Measurements from ENCODE around the gene CRB2. TPM values are rescaled to one million over a fixed set of nuclear protein-coding genes. Genes with fewer than 3 reads are reported as not detected.

CRB2 gene
- total RNA-seq, 1 donor from 2014 or later = not detected

DNA sequence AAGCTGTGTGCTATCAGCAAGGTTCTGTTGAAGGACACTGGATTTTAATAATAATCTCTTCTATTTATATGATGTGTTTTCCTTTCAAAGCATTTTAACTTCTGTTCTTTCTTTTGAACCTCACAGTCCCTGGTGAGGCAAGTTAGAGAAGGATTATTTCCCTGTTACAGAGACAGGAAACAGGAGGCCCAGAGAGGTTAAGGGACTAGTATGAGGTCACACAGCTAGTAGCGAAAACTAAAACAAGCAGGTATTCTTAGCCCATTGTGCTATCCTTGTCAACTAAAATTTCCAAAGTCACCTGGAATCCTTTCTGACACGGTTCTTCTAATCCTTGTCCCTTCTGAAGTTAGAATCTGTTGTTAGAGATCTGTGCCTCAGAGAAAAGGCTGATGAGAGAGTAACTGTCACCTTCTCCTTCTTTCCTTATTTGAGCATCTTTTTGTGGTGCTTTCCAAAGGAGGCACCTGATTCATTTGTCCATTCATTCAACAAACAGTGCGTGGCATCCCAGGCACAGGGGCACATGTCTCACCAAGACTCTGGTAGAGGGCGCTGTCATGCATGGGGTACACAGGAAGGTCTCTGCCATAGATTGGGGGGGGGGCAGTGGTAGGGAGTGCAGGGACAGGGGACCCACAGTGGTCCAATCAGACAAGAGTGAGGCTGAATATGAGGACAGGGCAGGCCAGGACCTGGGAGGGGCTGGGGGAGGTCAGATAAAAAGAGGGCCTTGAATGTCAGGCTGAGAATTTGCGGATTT, 61.5 kb downstream of the CRB2 start:
- Histone ChIP-seq H3K9me3 (no peaks in the 10 kb centered on the region), H3K4me3 (no peak overlapping the region), H3K27ac (no peak overlapping the region), H3K27me3 (no peaks in the 10 kb centered on the region), H3K4me1 (peaks cover 6% of the 10 kb centered on the region), H3K36me3 (peaks cover 0 to 7% of the 10 kb centered on the region in 2 donors)
- no peak for DNase-seq (ENCODE audit: extremely low spot score in 2 of 2)
- no peak for TF ChIP-seq POLR2AphosphoS5 (IDR thresholded peaks at IDR 0.05; ENCODE audit: insufficient read depth in 1 of 2, low read depth in 1 of 2)
- no peak for TF ChIP-seq CTCF (IDR thresholded peaks at IDR 0.05)
- TF ChIP-seq POLR2A (IDR thresholded peaks at IDR 0.05) = no peak
- intact Hi-C loops (cut with DNase I) = no loop called here

GRCh38 chr9:123418052-123418430, 62.0 kb downstream of the CRB2 start:
- peaks cover 6% of the 10 kb centered on the region for H3K4me1 ChIP-seq
- intact Hi-C loops (cut with DNase I) = no loop called here
- peaks cover 0 to 7% of the 10 kb centered on the region in 2 donors for H3K36me3 ChIP-seq
- TF ChIP-seq POLR2A (IDR thresholded peaks at IDR 0.05) = no peak
- no peak for TF ChIP-seq POLR2AphosphoS5 (IDR thresholded peaks at IDR 0.05; ENCODE audit: insufficient read depth in 1 of 2, low read depth in 1 of 2)
- TF ChIP-seq CTCF (IDR thresholded peaks at IDR 0.05) = no peak
- no peaks in the 10 kb centered on the region for H3K27me3 ChIP-seq
- no peaks in the 10 kb centered on the region for H3K9me3 ChIP-seq
- H3K27ac ChIP-seq = no peak overlapping the region
- no peak for DNase-seq (ENCODE audit: extremely low spot score in 2 of 2)
- H3K4me3 ChIP-seq = no peak overlapping the region

DNA sequence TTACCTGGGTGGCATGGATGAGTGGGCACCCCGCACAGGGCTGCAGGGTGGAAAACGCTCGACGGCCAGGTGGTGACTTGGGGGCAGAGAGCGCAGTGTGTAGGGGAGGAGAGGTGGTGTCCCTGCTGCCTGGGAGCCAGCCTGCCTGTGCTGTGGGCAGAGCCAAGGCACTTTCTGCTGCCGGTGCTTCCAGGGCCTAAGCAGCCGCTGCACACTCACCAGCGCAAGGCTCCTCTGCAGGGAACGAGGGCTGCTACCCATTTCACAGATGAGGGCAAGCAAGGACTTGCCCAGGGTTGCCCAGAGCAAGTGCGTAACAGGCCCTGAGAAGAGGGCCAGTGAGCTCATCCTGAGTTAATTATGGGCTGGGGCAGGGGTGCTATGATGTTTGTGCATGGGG, 62.5 kb downstream of the CRB2 start:
- no peak for DNase-seq (ENCODE audit: extremely low spot score in 2 of 2)
- Histone ChIP-seq H3K4me3 (no peak overlapping the region), H3K9me3 (no peaks in the 10 kb centered on the region), H3K36me3 (peaks cover 0 to 7% of the 10 kb centered on the region in 2 donors), H3K4me1 (peaks cover 6% of the 10 kb centered on the region), H3K27me3 (no peaks in the 10 kb centered on the region), H3K27ac (no peak overlapping the region)
- no peak for TF ChIP-seq CTCF (IDR thresholded peaks at IDR 0.05)
- no peak for TF ChIP-seq POLR2A (IDR thresholded peaks at IDR 0.05)
- TF ChIP-seq POLR2AphosphoS5 (IDR thresholded peaks at IDR 0.05; ENCODE audit: insufficient read depth in 1 of 2, low read depth in 1 of 2) = no peak
- intact Hi-C loops (cut with DNase I) = no loop called here

- no peaks in the 10 kb centered on the region for H3K9me3 ChIP-seq
- DNase-seq (ENCODE audit: extremely low spot score in 2 of 2) = no peak
- H3K27me3 ChIP-seq = no peaks in the 10 kb centered on the region
- H3K4me1 ChIP-seq = peaks cover 6% of the 10 kb centered on the region
- H3K27ac ChIP-seq = no peak overlapping the region
- H3K4me3 ChIP-seq = no peak overlapping the region
- peaks cover 0 to 7% of the 10 kb centered on the region in 2 donors for H3K36me3 ChIP-seq
- intact Hi-C loops (cut with DNase I) = no loop called here
- TF ChIP-seq POLR2AphosphoS5 (IDR thresholded peaks at IDR 0.05; ENCODE audit: insufficient read depth in 1 of 2, low read depth in 1 of 2) = no peak
- TF ChIP-seq CTCF (IDR thresholded peaks at IDR 0.05) = no peak
- no peak for TF ChIP-seq POLR2A (IDR thresholded peaks at IDR 0.05)
Observed at GRCh38 chr9:123419091-123419490, 63.1 kb downstream of the CRB2 start.
